Neural cell (in vitro differentiated cells): ENCODE results near the gene SRGAP3. TPM values are rescaled to one million over a fixed set of nuclear protein-coding genes. Genes with fewer than 3 reads are reported as not detected.
A peak's percentile ranks its signal among the peaks of the same experiment; 100 is the strongest.

ENCODE experiments used
- H2AFZ ChIP-seq: fragments of 200-600, 300-800 bp; sonication (generic), shearing (Covaris generic); 2 replicates; pipeline ENCODE4 v1.6.0; 2014; ENCODE audit warnings: low read depth, mild to moderate bottlenecking, antibody characterized with exemption, low read length, moderate library complexity
- H3F3A ChIP-seq: fragments of 200-600 bp; shearing (Covaris generic); 2 replicates; pipeline ENCODE4 v1.6.1; 2016; ENCODE audit warnings: mild to moderate bottlenecking, moderate library complexity, mixed read lengths, antibody characterized with exemption, low read length; ENCODE audit not compliant: insufficient read depth, poor library complexity, severe bottlenecking
- H3K27ac ChIP-seq: fragments of 200-600, 300-800 bp; sonication (generic), shearing (Covaris generic); 2 replicates; pipeline ENCODE4 v1.5.1; 2014; ENCODE audit warnings: mild to moderate bottlenecking, low read length, moderate library complexity
- H3K27me3 ChIP-seq: fragments of 300-800, 200-600 bp; sonication (generic), shearing (Covaris generic); 2 replicates; pipeline ENCODE4 v1.6.0; 2014; ENCODE audit warnings: mild to moderate bottlenecking, low read depth, low read length, moderate library complexity; ENCODE audit not compliant: insufficient read depth
- H3K36me3 ChIP-seq: fragments of 300-800, 200-600 bp; sonication (generic), shearing (Covaris generic); 2 replicates; pipeline ENCODE4 v1.5.1; 2014; ENCODE audit warnings: mild to moderate bottlenecking, antibody characterized with exemption, low read length, moderate library complexity; ENCODE audit not compliant: insufficient read depth
- H3K4me2 ChIP-seq: fragments of 300-800, 200-600 bp; sonication (generic), shearing (Covaris generic); 2 replicates; pipeline ENCODE4 v1.6.0; 2014; ENCODE audit warnings: mild to moderate bottlenecking, low read length
- H3K4me3 ChIP-seq: fragments of 300-800, 200-600 bp; sonication (generic), shearing (Covaris generic); 2 replicates; pipeline ENCODE4 v1.5.1; 2014; ENCODE audit warnings: mild to moderate bottlenecking, low read length, moderate library complexity
- H3K79me2 ChIP-seq: fragments of 200-600 bp; shearing (Covaris generic); replicated peaks from 2 replicates; pipeline ENCODE4 v1.6.0; 2014; ENCODE audit warnings: mild to moderate bottlenecking, low read length, moderate library complexity; ENCODE audit not compliant: insufficient read depth
- H3K9ac ChIP-seq: fragments of 300-800, 200-600 bp; sonication (generic), shearing (Covaris generic); 2 replicates; pipeline ENCODE4 v1.6.1; 2016; ENCODE audit warnings: mild to moderate bottlenecking, low read length, mixed read lengths
- H3K9me2 ChIP-seq: fragments of 200-600 bp; shearing (Covaris generic); 2 replicates; pipeline ENCODE4 v1.6.1; 2016; ENCODE audit warnings: mild to moderate bottlenecking, low read length, mixed read lengths; ENCODE audit not compliant: insufficient read depth
- H3K9me3 ChIP-seq: fragments of 200-600, 300-800 bp; sonication (generic), shearing (Covaris generic); 2 replicates; pipeline ENCODE4 v1.6.1; 2016; ENCODE audit warnings: mild to moderate bottlenecking, mixed run types, low read length, moderate library complexity, mixed read lengths
- H4K20me1 ChIP-seq: fragments of 200-600 bp; shearing (Covaris generic); 2 replicates; pipeline ENCODE4 v1.6.1; 2016; ENCODE audit warnings: mild to moderate bottlenecking, mixed run types; ENCODE audit not compliant: insufficient read depth
- EP300 ChIP-seq: fragments of 450-650 bp; conservative IDR thresholded peaks from 2 replicates; pipeline ENCODE4 v1.6.1; 2014; ENCODE audit warnings: antibody characterized with exemption, mild to moderate bottlenecking, moderate library complexity; ENCODE audit not compliant: poor library complexity, severe bottlenecking
- EZH2 ChIP-seq: fragments of 200-600, 300-800 bp; shearing (Covaris generic), sonication (generic); IDR thresholded peaks from 2 replicates; pipeline ENCODE4 v1.6.1; 2014; ENCODE audit warnings: antibody characterized with exemption, low read length, borderline replicate concordance, mild to moderate bottlenecking; ENCODE audit not compliant: insufficient read depth, poor library complexity, severe bottlenecking
- MXI1 ChIP-seq: fragments of 450-650 bp; conservative IDR thresholded peaks from 2 replicates; pipeline ENCODE4 v1.6.1; 2014; ENCODE audit warnings: antibody characterized with exemption, mild to moderate bottlenecking; ENCODE audit not compliant: poor library complexity, severe bottlenecking
- POLR2AphosphoS5 ChIP-seq: IDR thresholded peaks from 2 replicates; pipeline ENCODE4 v1.6.1; 2012
- RAD21 ChIP-seq: fragments of 450-650 bp; conservative IDR thresholded peaks from 2 replicates; pipeline ENCODE4 v1.6.1; 2014; ENCODE audit warnings: antibody characterized with exemption, mild to moderate bottlenecking, moderate library complexity
- REST ChIP-seq: IDR thresholded peaks from 2 replicates; pipeline ENCODE4 v1.6.1; 2012; ENCODE audit warnings: borderline replicate concordance
- SMC3 ChIP-seq: fragments of 450-650 bp; conservative IDR thresholded peaks from 2 replicates; pipeline ENCODE4 v1.6.1; 2014; ENCODE audit warnings: antibody characterized with exemption, mild to moderate bottlenecking, moderate library complexity; ENCODE audit not compliant: poor library complexity
- TAF1 ChIP-seq: IDR thresholded peaks from 2 replicates; pipeline ENCODE4 v1.6.1; 2012; ENCODE audit warnings: low read depth
- polyA plus RNA-seq: library from polyadenylated mRNA; depleted of rRNA; stranded (reverse); fragments of >200 nt; gene quantifications from 2 replicates; pipeline ENCODE4 v1.2.3, GENCODE V29; 2014
- TF ChIP-seq, protein P1 (sequence below): fragments of 450-650 bp; IDR thresholded peaks from 2 replicates; pipeline ENCODE4 v1.5.1; 2014; ENCODE audit warnings: antibody characterized with exemption, mild to moderate bottlenecking, moderate library complexity; ENCODE audit not compliant: poor library complexity, severe bottlenecking

Gene SRGAP3
- polyA plus RNA-seq, 1 donor from 2014 or later, result 31.5 TPM

- Histone ChIP-seq H2AFZ (no peak overlapping the region), H3K4me3 (no peak overlapping the region), H3K9ac (no peak overlapping the region), H3K9me3 (no peaks in the 10 kb centered on the region), H3K9me2 (no peaks in the 10 kb centered on the region), H4K20me1 (peaks cover 12% of the 10 kb centered on the region), H3K27me3 (no peaks in the 10 kb centered on the region), H3K4me2 (no peak overlapping the region), H3K36me3 (no peaks in the 10 kb centered on the region), H3K79me2 (peaks cover 64% of the 10 kb centered on the region), H3F3A (no peaks in the 10 kb centered on the region), H3K27ac (no peak overlapping the region)
- TF ChIP-seq RAD21, result no peak
- TF ChIP-seq REST, result peak; percentile 25
Observed at GRCh38 chr3:9231006-9231405, 18.4 kb downstream of the SRGAP3 start.

DNA sequence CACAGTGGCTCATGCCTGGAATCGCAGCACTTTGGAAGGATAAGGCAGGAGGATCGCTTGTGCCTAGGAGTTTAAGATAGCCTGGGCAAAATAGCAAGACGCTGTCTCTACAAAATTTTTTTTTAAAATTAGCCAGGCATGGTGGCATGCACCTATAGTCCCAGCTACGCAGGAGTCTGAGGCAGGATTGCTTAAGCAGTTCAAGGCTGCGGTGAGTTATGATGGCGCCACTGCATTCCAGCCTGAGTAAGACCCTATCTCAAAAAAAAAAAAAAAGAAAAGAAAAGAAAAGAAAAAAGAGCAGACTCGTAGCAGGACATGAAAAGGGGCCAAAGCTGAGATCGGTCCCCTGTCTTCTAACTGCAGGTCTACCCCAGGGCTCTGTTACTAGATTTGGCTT, 18.9 kb downstream of the SRGAP3 start:
- Histone ChIP-seq H3K36me3 (no peaks in the 10 kb centered on the region), H3K79me2 (peaks cover 64% of the 10 kb centered on the region), H3K9me2 (no peaks in the 10 kb centered on the region), H3K4me3 (no peak overlapping the region), H3K27me3 (no peaks in the 10 kb centered on the region), H3K4me2 (no peak overlapping the region), H3K27ac (no peak overlapping the region), H2AFZ (no peak overlapping the region), H3K9me3 (no peaks in the 10 kb centered on the region), H4K20me1 (peaks cover 12% of the 10 kb centered on the region), H3K9ac (no peak overlapping the region), H3F3A (no peaks in the 10 kb centered on the region)
- TF ChIP-seq EP300, result no peak
- no peak for TF ChIP-seq REST
- no peak for TF ChIP-seq MXI1
- no peak for TF ChIP-seq POLR2AphosphoS5
- no peak for TF ChIP-seq EZH2
- TF ChIP-seq, protein P1, sequence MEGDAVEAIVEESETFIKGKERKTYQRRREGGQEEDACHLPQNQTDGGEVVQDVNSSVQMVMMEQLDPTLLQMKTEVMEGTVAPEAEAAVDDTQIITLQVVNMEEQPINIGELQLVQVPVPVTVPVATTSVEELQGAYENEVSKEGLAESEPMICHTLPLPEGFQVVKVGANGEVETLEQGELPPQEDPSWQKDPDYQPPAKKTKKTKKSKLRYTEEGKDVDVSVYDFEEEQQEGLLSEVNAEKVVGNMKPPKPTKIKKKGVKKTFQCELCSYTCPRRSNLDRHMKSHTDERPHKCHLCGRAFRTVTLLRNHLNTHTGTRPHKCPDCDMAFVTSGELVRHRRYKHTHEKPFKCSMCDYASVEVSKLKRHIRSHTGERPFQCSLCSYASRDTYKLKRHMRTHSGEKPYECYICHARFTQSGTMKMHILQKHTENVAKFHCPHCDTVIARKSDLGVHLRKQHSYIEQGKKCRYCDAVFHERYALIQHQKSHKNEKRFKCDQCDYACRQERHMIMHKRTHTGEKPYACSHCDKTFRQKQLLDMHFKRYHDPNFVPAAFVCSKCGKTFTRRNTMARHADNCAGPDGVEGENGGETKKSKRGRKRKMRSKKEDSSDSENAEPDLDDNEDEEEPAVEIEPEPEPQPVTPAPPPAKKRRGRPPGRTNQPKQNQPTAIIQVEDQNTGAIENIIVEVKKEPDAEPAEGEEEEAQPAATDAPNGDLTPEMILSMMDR, result no peak
- no peak for TF ChIP-seq TAF1
- TF ChIP-seq RAD21, result no peak
- no peak for TF ChIP-seq SMC3
